Calu3 (cell line): Measurements from ENCODE around the gene GBP7. TPM values are rescaled to one million over a fixed set of nuclear protein-coding genes. Genes with fewer than 3 reads are reported as not detected.

Experiments used
- BruUV-seq: library from RNA; stranded (reverse); fragments of 400-500 nt; replicated peaks from 2 replicates; lab custom pipeline; 2021; lab: Mats Ljungman, UMichigan
- CTCF ChIA-PET: fragments of 300-600 bp; sonication (Branson Sonifier 250); formaldehyde crosslinking; loops from one replicate; lab custom pipeline; 2022; ENCODE audit warnings: antibody characterized with exemption; lab: Charles Lee
- DNase-seq: peaks from one replicate; pipeline ENCODE4 v3.0.0; 2022
- H3K27ac Mint-ChIP-seq: one replicate; pipeline ENCODE4 v1.8.0; 2022; ENCODE audit warnings: mixed read lengths; ENCODE audit not compliant: unreplicated experiment
- H3K27me3 Mint-ChIP-seq: one replicate; pipeline ENCODE4 v1.8.0; 2022; ENCODE audit warnings: mixed read lengths; ENCODE audit not compliant: unreplicated experiment
- H3K36me3 Mint-ChIP-seq: one replicate; pipeline ENCODE4 v1.8.0; 2022; ENCODE audit warnings: mild to moderate bottlenecking, moderate library complexity, mixed read lengths; ENCODE audit not compliant: insufficient read depth, unreplicated experiment
- H3K4me1 Mint-ChIP-seq: one replicate; pipeline ENCODE4 v1.8.0; 2022; ENCODE audit warnings: mild to moderate bottlenecking, low read depth, mixed read lengths; ENCODE audit not compliant: unreplicated experiment
- H3K4me3 Mint-ChIP-seq: one replicate; pipeline ENCODE4 v1.8.0; 2022; ENCODE audit warnings: mild to moderate bottlenecking, low read depth, moderate library complexity, mixed read lengths; ENCODE audit not compliant: unreplicated experiment
- H3K9me3 Mint-ChIP-seq: one replicate; pipeline ENCODE4 v1.8.0; 2022; ENCODE audit warnings: low read depth, mixed read lengths; ENCODE audit not compliant: unreplicated experiment
- CTCF ChIP-seq: fragments of 200-600 bp; IDR thresholded peaks from one replicate; pipeline ENCODE4 v1.8.0; 2022; ENCODE audit warnings: antibody characterized with exemption; ENCODE audit not compliant: unreplicated experiment
- intact Hi-C: fragments of 100-400 bp; cut with micrococcal nuclease; formaldehyde crosslinking; loops from one replicate; pipeline ENCODE4 v1.10.0; 2022; ENCODE audit not compliant: unreplicated experiment
- total RNA-seq: library from RNA; stranded (reverse); gene quantifications from 2 replicates; pipeline ENCODE4 v1.2.3, GENCODE V29; 2022

GBP7 gene
- total RNA-seq, 1 experiment from 2014 or later = 0.19 TPM

DNA sequence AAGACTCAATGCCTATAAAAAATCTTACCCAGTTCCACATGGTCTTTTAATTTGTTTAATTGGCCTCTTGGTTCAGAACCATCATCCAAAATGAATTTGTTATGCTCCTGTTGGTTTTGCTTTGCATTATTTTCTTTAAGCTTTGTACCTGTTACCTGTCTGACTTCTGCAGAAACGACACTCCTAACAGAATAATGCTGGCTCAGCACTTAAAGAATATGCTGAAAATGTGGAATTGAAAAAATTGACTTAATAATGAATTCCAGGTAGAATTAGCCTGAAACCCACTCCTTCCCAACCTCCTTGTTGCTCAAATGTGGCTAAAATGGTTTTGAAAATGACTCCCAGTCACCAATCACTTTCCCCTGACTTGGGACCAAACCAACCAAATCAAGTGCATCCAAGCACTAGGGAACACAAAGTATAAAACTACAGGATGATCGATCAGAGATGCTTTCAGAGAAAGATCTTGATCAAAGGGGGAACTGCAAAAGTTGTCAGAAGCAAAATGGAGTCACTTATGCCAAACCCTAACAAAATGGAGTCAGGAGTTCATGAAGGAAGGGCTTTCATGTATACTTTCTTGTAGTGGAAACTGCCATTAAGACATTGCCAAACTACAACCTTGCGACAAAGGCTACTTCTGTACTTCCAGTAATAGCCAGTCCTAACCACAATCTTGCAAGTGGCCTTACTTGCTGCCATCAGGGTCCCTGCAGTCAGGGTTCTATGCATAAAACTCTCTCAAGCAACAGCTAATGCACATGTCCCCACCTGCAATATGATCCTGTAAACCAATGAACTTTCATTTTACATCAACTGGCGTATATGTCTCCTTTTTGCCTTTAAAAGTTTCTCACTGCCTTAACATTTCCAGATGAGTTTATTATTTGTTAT lies 5.4 kb downstream of the GBP7 start:
- intact Hi-C loops = no loop called here
- no TSS peak for BruUV-seq

GRCh38 chr1:89169166-89169565 lies 6.6 kb downstream of the GBP7 start:
- CTCF ChIA-PET = no interaction called here
- BruUV-seq = no TSS peak
- no peaks in the 10 kb centered on the region for H3K9me3 Mint-ChIP-seq
- TF ChIP-seq CTCF = no peak
- intact Hi-C loops = no loop called here
- H3K27ac Mint-ChIP-seq = no peak overlapping the region
- no peak overlapping the region for H3K4me3 Mint-ChIP-seq
- H3K36me3 Mint-ChIP-seq = no peaks in the 10 kb centered on the region
- DNase-seq = no peak
- H3K4me1 Mint-ChIP-seq = no peaks in the 10 kb centered on the region
- no peaks in the 10 kb centered on the region for H3K27me3 Mint-ChIP-seq

More for the DNA sequence above, 5.4 kb downstream of the GBP7 start:
- no peak for TF ChIP-seq CTCF
- Mint-ChIP-seq H3K9me3 (no peaks in the 10 kb centered on the region), H3K27me3 (no peaks in the 10 kb centered on the region), H3K27ac (no peak overlapping the region), H3K4me3 (no peak overlapping the region), H3K4me1 (no peaks in the 10 kb centered on the region), H3K36me3 (no peaks in the 10 kb centered on the region)
- DNase-seq = no peak
- CTCF ChIA-PET = no interaction called here

- no peak for DNase-seq
- CTCF ChIA-PET = interaction anchor here (0.6 kb wide), 1 partner anchor 72 kb away, joined by 3 read pairs; no protein-coding TSS in a partner anchor
- Mint-ChIP-seq H3K27ac (no peak overlapping the region), H3K36me3 (no peaks in the 10 kb centered on the region), H3K4me3 (no peak overlapping the region), H3K4me1 (no peaks in the 10 kb centered on the region), H3K9me3 (no peaks in the 10 kb centered on the region), H3K27me3 (no peaks in the 10 kb centered on the region)
- intact Hi-C loops = no loop called here
- no TSS peak for BruUV-seq
- no peak for TF ChIP-seq CTCF
Observed at GRCh38 chr1:89167590-89168230, 8.1 kb downstream of the GBP7 start.

GRCh38 chr1:89166705-89167104 lies 9.1 kb downstream of the GBP7 start:
- H3K9me3 Mint-ChIP-seq = no peaks in the 10 kb centered on the region
- H3K4me1 Mint-ChIP-seq = no peaks in the 10 kb centered on the region
- no peak overlapping the region for H3K4me3 Mint-ChIP-seq
- TF ChIP-seq CTCF = no peak
- BruUV-seq = no TSS peak
- H3K36me3 Mint-ChIP-seq = no peaks in the 10 kb centered on the region
- CTCF ChIA-PET = no interaction called here
- H3K27me3 Mint-ChIP-seq = no peaks in the 10 kb centered on the region
- DNase-seq = no peak
- no peak overlapping the region for H3K27ac Mint-ChIP-seq
- intact Hi-C loops = no loop called here
